ENCODE results near the gene EID1. TPM values are rescaled to one million over a fixed set of nuclear protein-coding genes. Genes with fewer than 3 reads are reported as not detected.

Gene EID1
- total and polyA plus RNA-seq, 9 donors, result 151 to 256 (median 219) TPM

DNA sequence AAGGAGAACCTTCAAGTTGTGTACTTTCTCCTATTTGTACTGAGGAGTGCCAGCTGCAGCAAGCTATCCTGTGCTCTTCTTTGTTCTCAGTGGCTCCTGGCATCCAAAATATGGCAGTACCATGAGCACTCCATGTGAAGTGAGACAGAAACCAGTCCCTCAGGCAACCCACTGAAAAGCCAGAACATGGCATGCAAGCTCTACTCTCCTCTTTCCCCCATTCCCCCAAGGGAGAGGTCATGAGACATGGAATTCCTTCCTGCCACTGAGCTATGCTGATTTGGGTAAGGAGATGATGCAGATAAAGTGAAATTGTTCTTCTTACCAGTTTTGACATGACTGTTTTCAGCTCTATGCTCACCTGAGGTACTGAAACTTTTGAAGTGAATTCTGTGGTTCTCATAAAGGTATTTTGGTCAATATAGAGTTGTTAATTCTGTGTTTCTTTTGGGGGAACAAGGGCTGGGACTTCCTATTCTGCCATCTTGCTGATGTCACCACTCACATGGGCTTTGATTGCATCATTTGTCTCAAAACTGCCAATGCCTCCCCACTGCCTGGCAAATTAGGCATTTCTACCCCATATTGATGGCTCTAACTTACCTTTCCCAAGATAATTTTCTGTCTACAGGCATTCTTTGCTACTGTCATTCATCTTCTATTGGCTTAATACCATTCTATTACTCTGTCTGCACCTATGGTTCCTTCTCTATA, 44.3 kb upstream of the EID1 start:
- DNase-seq, result no peak
- intact Hi-C loops (cut with DNase I), result no loop called here
- no peaks in the 10 kb centered on the region for H3K9me3 ChIP-seq

DNA sequence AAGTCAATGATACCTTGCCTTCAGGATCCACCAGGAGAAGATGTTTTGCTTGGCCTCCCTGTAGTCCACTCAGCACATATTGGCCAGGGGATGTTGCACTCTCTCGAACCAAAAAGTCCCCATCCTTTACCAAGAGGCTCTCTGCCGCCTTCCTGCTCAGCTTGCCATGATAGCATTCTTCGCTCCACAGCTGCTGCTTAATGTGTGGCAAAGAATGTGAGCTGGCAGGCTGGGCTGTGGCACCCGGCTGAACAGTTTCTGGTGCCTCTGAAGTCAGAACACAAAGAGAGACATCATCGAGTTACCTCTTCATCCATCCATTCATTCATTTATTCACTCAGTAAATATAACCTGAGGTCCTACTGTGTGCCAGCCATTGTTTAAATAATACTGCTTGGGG, 43.2 kb upstream of the EID1 start:
- Histone ChIP-seq H3K4me3 (no peak overlapping the region), H3K4me1 (ENCODE audit: insufficient read depth) (no peaks in the 10 kb centered on the region), H3K27ac (no peak overlapping the region), H3K36me3 (no peaks in the 10 kb centered on the region), H3K9me3 (no peaks in the 10 kb centered on the region), H3K27me3 (no peaks in the 10 kb centered on the region)
- intact Hi-C loops (cut with DNase I), result no loop called here
- no peak for DNase-seq
- TF ChIP-seq, protein P1, sequence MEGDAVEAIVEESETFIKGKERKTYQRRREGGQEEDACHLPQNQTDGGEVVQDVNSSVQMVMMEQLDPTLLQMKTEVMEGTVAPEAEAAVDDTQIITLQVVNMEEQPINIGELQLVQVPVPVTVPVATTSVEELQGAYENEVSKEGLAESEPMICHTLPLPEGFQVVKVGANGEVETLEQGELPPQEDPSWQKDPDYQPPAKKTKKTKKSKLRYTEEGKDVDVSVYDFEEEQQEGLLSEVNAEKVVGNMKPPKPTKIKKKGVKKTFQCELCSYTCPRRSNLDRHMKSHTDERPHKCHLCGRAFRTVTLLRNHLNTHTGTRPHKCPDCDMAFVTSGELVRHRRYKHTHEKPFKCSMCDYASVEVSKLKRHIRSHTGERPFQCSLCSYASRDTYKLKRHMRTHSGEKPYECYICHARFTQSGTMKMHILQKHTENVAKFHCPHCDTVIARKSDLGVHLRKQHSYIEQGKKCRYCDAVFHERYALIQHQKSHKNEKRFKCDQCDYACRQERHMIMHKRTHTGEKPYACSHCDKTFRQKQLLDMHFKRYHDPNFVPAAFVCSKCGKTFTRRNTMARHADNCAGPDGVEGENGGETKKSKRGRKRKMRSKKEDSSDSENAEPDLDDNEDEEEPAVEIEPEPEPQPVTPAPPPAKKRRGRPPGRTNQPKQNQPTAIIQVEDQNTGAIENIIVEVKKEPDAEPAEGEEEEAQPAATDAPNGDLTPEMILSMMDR (IDR thresholded peaks at IDR 0.05), result no peak
- TF ChIP-seq EP300 (IDR thresholded peaks at IDR 0.05), result no peak
- TF ChIP-seq POLR2A (IDR thresholded peaks at IDR 0.05), result no peak
- WGBS, 3 donors, result 89 to 94% (median 90%) methylated on average over 5 of the region's 5 CpGs

More for the DNA sequence above, 44.3 kb upstream of the EID1 start:
- TF ChIP-seq POLR2A (IDR thresholded peaks at IDR 0.05) (no peak), EP300 (IDR thresholded peaks at IDR 0.05) (no peak)
- TF ChIP-seq, protein P1 (IDR thresholded peaks at IDR 0.05), result no peak
- no peak overlapping the region for H3K4me3 ChIP-seq
- H3K4me1 ChIP-seq (ENCODE audit: insufficient read depth), result no peaks in the 10 kb centered on the region
- no peaks in the 10 kb centered on the region for H3K36me3 ChIP-seq
- H3K27me3 ChIP-seq, result no peaks in the 10 kb centered on the region
- H3K27ac ChIP-seq, result no peak overlapping the region

DNA sequence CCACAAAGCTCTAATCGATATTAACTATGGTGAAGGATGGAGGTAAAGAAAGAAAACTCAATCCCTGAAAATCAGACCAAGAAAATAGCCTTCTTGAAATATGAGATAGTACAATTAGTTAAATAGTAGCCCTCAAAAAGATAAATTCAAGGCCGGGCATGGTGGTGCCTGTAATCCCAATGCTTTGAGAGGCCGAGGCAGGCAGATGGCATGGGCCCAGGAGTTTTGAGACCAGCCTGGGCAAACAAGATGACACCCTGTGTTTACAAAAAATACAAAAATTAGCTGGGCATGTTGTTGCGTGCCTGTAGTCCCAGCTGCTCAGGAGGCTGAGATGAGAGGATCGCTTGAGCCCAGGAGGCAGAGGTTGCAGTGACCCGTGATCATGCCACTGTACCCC, 35.4 kb upstream of the EID1 start:
- H3K9me3 ChIP-seq, result no peaks in the 10 kb centered on the region
- intact Hi-C loops (cut with DNase I), result no loop called here
- H3K4me1 ChIP-seq (ENCODE audit: insufficient read depth), result no peaks in the 10 kb centered on the region
- no peaks in the 10 kb centered on the region for H3K27me3 ChIP-seq
- H3K36me3 ChIP-seq, result no peaks in the 10 kb centered on the region
- no peak overlapping the region for H3K4me3 ChIP-seq
- no peak for DNase-seq
- H3K27ac ChIP-seq, result no peak overlapping the region
- TF ChIP-seq POLR2A (IDR thresholded peaks at IDR 0.05) (no peak), EP300 (IDR thresholded peaks at IDR 0.05) (no peak)
- TF ChIP-seq, protein P1 (IDR thresholded peaks at IDR 0.05), result no peak
- 51 to 71% (median 62%) methylated on average over 6 of the region's 6 CpGs for WGBS, 3 donors

DNA sequence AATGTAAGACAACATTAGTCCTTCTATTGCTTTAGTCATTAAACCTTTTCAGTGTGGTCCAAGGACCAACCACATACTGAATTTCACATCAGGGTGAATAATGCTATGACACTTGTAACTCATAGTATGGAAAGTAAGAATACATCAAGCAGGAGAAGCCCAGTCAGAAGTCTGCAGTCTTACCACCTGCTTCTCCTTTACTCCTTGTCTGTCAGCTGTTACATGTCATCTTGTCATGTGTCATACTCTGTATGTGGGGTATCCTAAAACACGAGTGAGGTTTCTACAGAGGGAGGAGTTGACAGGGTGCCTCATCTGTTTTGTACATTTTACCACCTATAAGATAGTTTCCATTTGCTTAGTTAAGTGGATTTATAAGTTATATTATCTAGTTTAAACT, 32.8 kb upstream of the EID1 start:
- WGBS, 3 donors, result 52 to 68% (median 64%) methylated on average over 1 of the region's 1 CpG
- intact Hi-C loops (cut with DNase I), result no loop called here
- no peak for DNase-seq
- no peaks in the 10 kb centered on the region for H3K4me1 ChIP-seq (ENCODE audit: insufficient read depth)
- no peaks in the 10 kb centered on the region for H3K27me3 ChIP-seq
- TF ChIP-seq, protein P1 (IDR thresholded peaks at IDR 0.05), result no peak
- no peak for TF ChIP-seq POLR2A (IDR thresholded peaks at IDR 0.05)
- no peak for TF ChIP-seq EP300 (IDR thresholded peaks at IDR 0.05)
- no peak overlapping the region for H3K27ac ChIP-seq
- no peak overlapping the region for H3K4me3 ChIP-seq
- no peaks in the 10 kb centered on the region for H3K9me3 ChIP-seq
- no peaks in the 10 kb centered on the region for H3K36me3 ChIP-seq
